ENCODE data around the gene FGF22. TPM values are rescaled to one million over a fixed set of nuclear protein-coding genes. Genes with fewer than 3 reads are reported as not detected.

The FGF22 gene
- total and polyA plus RNA-seq, 2 of the 4 experiments (the other 2 are of a cell fraction): 0.14 TPM; not detected in 1

GRCh38 chr19:622666-623065 is 17.0 kb upstream of the FGF22 start:
- Histone ChIP-seq H3K79me1 (ENCODE audit: low read depth in 1 of 2, low read length in 2 of 2) (no peaks in the 10 kb centered on the region; a peak in 1 of 4 replicates), H3K4ac (ENCODE audit: low read depth, low read length) (no peak overlapping the region), H3K4me3 (ENCODE audit: insufficient read depth, low read depth, low read length) (no peak overlapping the region), H3K9me1 (ENCODE audit: insufficient read depth, low read length) (no peaks in the 10 kb centered on the region), H3K9me3 (ENCODE audit: control insufficient read depth, insufficient read depth, low read length) (no peaks in the 10 kb centered on the region), H3K23ac (ENCODE audit: low read depth, low read length) (no peak overlapping the region), H3K18ac (ENCODE audit: low read depth, low read length) (no peak overlapping the region), H3K27ac (ENCODE audit: insufficient read depth, low read length) (no peak overlapping the region), H4K5ac (ENCODE audit: low read depth, low read length) (no peak overlapping the region), H3K4me2 (ENCODE audit: low read depth, low read length) (no peak overlapping the region), H2BK5ac (ENCODE audit: low read depth, low read length, poor library complexity, severe bottlenecking) (no peak overlapping the region), H2BK120ac (ENCODE audit: low read depth, low read length) (no peak overlapping the region), H3K56ac (ENCODE audit: extremely low read depth, insufficient read depth, low read length) (no peak overlapping the region), H4K20me1 (ENCODE audit: insufficient read depth, low read length) (peaks cover 3% of the 10 kb centered on the region), H3K9ac (ENCODE audit: low read depth, low read length) (no peak overlapping the region), H4K8ac (ENCODE audit: low read depth in 2 of 2, low read length in 2 of 2) (no peak overlapping the region), H2AFZ (replicated peaks; ENCODE audit: low read length, poor library complexity) (no peak overlapping the region), H2BK15ac (ENCODE audit: low read depth, low read length) (no peak overlapping the region), H2AK5ac (ENCODE audit: low read depth, low read length) (no peak overlapping the region), H3K27me3 (ENCODE audit: control insufficient read depth, insufficient read depth, low read length) (no peaks in the 10 kb centered on the region), H2BK20ac (ENCODE audit: low read depth, low read length) (no peak overlapping the region), H3K4me1 (ENCODE audit: control insufficient read depth, insufficient read depth, low read length) (no peaks in the 10 kb centered on the region), H2AK9ac (replicated peaks; ENCODE audit: low read depth, low read length, poor library complexity) (no peak overlapping the region), H3K36me3 (ENCODE audit: control insufficient read depth, insufficient read depth, low read length) (peaks cover 40% of the 10 kb centered on the region), H3K14ac (replicated peaks; ENCODE audit: low read depth, low read length) (no peak overlapping the region), H4K91ac (ENCODE audit: insufficient read depth, low read depth, low read length) (no peak overlapping the region)
- TF ChIP-seq RFX5 (IDR thresholded peaks at IDR 0.05; ENCODE audit: low read depth, low read length): no peak
- TF ChIP-seq CHD1 (IDR thresholded peaks at IDR 0.05; ENCODE audit: low read depth, low read length): no peak
- no peak for TF ChIP-seq CTCF (conservative IDR thresholded peaks at IDR 0.05; ENCODE audit: low read depth, low read length)
- TF ChIP-seq RCOR1 (IDR thresholded peaks at IDR 0.05; ENCODE audit: insufficient replicate concordance, low read length): no peak
- TF ChIP-seq MXI1 (IDR thresholded peaks at IDR 0.05; ENCODE audit: borderline replicate concordance, low read depth, low read length): no peak
- TF ChIP-seq MAZ (IDR thresholded peaks at IDR 0.05; ENCODE audit: borderline replicate concordance, low read depth, low read length): no peak
- TF ChIP-seq, protein P1, sequence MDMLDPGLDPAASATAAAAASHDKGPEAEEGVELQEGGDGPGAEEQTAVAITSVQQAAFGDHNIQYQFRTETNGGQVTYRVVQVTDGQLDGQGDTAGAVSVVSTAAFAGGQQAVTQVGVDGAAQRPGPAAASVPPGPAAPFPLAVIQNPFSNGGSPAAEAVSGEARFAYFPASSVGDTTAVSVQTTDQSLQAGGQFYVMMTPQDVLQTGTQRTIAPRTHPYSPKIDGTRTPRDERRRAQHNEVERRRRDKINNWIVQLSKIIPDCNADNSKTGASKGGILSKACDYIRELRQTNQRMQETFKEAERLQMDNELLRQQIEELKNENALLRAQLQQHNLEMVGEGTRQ (IDR thresholded peaks at IDR 0.05; ENCODE audit: low read depth, low read length): no peak
- no peak for TF ChIP-seq BHLHE40 (IDR thresholded peaks at IDR 0.05; ENCODE audit: low read depth, low read length)
- TF ChIP-seq FOS (IDR thresholded peaks at IDR 0.05; ENCODE audit: low read depth, low read length): no peak
- TF ChIP-seq NFE2L2 (IDR thresholded peaks at IDR 0.05; ENCODE audit: low read depth, low read length): no peak
- no peak for TF ChIP-seq SMC3 (IDR thresholded peaks at IDR 0.05; ENCODE audit: low read depth, low read length)
- no peak for TF ChIP-seq MAFK (IDR thresholded peaks at IDR 0.05; ENCODE audit: low read depth, low read length)
- no peak for TF ChIP-seq CEBPB (IDR thresholded peaks at IDR 0.05; ENCODE audit: low read depth, low read length)
- TF ChIP-seq, protein P2, sequence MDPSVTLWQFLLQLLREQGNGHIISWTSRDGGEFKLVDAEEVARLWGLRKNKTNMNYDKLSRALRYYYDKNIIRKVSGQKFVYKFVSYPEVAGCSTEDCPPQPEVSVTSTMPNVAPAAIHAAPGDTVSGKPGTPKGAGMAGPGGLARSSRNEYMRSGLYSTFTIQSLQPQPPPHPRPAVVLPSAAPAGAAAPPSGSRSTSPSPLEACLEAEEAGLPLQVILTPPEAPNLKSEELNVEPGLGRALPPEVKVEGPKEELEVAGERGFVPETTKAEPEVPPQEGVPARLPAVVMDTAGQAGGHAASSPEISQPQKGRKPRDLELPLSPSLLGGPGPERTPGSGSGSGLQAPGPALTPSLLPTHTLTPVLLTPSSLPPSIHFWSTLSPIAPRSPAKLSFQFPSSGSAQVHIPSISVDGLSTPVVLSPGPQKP (IDR thresholded peaks at IDR 0.05; ENCODE audit: borderline replicate concordance, low read depth, low read length): no peak
- no peak for TF ChIP-seq RAD21 (IDR thresholded peaks at IDR 0.05; ENCODE audit: low read length)
- TF ChIP-seq POLR2A (IDR thresholded peaks at IDR 0.05; ENCODE audit: low read depth, low read length): no peak
- ATAC-seq (ENCODE audit: low read depth) (no peak), DNase-seq (no peak)
- CTCF ChIA-PET: no interaction called here
- BruUV-seq (replicated peaks): no TSS peak
- intact Hi-C loops (cut with micrococcal nuclease) (no loop called here), dilution Hi-C loops (cut with HindIII; ENCODE audit: low sequenced_read_pairs, unreplicated experiment) (no loop called here), in situ Hi-C loops (cut with MboI; ENCODE audit: low sequenced_read_pairs) (no loop called here)
- POLR2A ChIA-PET (ENCODE audit: unreplicated experiment): no interaction called here
- WGBS, 2 experiments (ENCODE audit: extremely low coverage in 2 of 2, insufficient read length in 1 of 2): 97% methylated on average over 28 of the region's 37 CpGs; no CpG with 5 or more reads in 1 of the 2 experiments

Measured in IMR-90 (cell line).